Measurements from ENCODE around the gene GINS2. TPM values are rescaled to one million over a fixed set of nuclear protein-coding genes. Genes with fewer than 3 reads are reported as not detected.
A peak's percentile ranks its signal among the peaks of the same experiment; 100 is the strongest.

GINS2 gene
- total RNA-seq, 6 experiments from 2014 or later, result 11.8 to 24.6 (median 21.0) TPM

DNA sequence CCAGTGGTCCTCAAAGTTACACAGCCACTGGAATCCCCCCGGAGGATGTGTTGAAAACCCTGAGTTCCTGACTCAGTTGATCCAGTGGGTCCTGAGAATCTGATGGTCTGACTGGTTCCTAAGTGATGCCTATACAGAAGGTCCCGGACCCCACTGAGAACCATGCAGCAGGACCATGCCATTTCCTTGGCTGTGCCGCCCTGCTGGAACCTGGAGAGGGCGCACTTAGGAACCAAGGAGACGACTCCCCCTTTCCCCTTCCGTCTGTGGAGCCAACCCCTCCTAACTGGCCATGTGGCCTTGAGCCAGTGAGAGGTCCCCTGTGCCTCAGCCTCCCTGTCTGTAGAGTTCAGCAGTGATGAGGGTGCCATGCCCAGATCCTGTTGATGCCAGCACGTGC, 40.1 kb upstream of the GINS2 start:
- Mint-ChIP-seq H3K4me3 (no peak overlapping the region), H3K36me3 (ENCODE audit: low read depth) (peaks cover 24% of the 10 kb centered on the region), H3K27me3 (ENCODE audit: insufficient read depth) (no peaks in the 10 kb centered on the region), H3K9me3 (no peaks in the 10 kb centered on the region), H3K4me1 (ENCODE audit: low read depth) (peaks cover 7% of the 10 kb centered on the region), H3K27ac (no peak overlapping the region)
- TF ChIP-seq, protein P1, sequence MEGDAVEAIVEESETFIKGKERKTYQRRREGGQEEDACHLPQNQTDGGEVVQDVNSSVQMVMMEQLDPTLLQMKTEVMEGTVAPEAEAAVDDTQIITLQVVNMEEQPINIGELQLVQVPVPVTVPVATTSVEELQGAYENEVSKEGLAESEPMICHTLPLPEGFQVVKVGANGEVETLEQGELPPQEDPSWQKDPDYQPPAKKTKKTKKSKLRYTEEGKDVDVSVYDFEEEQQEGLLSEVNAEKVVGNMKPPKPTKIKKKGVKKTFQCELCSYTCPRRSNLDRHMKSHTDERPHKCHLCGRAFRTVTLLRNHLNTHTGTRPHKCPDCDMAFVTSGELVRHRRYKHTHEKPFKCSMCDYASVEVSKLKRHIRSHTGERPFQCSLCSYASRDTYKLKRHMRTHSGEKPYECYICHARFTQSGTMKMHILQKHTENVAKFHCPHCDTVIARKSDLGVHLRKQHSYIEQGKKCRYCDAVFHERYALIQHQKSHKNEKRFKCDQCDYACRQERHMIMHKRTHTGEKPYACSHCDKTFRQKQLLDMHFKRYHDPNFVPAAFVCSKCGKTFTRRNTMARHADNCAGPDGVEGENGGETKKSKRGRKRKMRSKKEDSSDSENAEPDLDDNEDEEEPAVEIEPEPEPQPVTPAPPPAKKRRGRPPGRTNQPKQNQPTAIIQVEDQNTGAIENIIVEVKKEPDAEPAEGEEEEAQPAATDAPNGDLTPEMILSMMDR (IDR thresholded peaks at IDR 0.05), result peak; percentile 50; the same call in 1 of the 2 replicates
- no peak for DNase-seq

DNA sequence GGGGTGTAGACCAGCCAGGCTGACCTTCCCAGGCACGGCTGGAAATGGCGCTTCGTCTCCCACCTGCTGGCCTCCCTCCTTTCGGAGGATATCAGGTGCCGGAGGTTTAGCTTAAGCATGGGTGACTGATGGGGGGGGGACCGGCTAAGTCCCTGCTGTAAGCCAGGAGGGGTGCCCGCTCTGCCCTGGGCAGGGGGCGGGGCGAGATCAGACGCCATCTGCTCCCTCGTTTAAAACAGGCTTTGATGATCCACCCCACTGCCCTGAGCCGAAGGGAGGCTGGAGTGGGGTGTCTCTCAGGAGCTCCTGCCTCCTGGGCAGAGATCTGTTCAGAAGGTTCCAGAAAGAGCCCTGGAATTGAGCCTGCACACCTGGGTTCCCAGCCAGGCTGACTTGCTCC, 36.2 kb upstream of the GINS2 start:
- Mint-ChIP-seq H3K4me3 (no peak overlapping the region), H3K9me3 (no peaks in the 10 kb centered on the region), H3K27ac (no peak overlapping the region), H3K4me1 (ENCODE audit: low read depth) (peaks cover 20% of the 10 kb centered on the region), H3K27me3 (ENCODE audit: insufficient read depth) (no peaks in the 10 kb centered on the region), H3K36me3 (ENCODE audit: low read depth) (peaks cover 19% of the 10 kb centered on the region)
- TF ChIP-seq, protein P1 (IDR thresholded peaks at IDR 0.05), result no peak
- DNase-seq, result no peak

DNA sequence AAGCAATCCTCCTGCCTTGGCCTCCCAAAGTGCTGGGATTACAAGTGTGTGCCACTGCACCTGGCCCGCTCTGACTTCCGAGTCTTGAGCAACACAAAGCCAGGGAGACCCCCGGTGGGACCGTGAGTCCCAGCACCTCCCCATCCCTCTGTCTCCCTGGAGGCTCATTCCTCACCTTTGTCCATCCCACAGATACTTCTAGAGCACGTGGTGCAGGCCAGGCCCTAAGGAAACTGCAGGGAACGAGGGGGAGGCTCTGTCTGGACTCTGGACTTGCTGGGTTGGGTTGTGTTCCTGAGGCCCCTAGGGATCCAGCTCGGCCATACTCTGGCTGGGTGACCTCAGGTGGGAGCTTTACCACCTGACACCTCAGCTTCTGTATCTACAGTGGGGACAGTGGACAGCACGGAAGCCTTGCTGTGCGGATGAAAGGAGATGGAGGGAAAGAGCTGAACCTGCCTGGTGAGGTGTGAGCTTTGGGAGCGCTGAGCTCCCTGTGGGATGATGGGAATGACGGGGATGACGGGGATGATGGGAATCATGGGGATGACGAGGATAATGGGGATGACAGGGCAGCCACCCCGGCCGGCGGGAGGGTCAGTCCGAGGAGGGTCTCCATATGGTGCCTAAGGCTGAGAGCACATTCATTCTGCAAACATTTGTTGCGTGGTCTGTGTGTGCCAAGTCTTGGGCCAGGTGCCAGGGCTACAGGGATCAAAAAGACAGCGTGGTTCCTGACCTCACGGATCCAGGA, 35.5 kb upstream of the GINS2 start:
- Mint-ChIP-seq H3K9me3 (no peaks in the 10 kb centered on the region), H3K27me3 (ENCODE audit: insufficient read depth) (no peaks in the 10 kb centered on the region), H3K4me3 (no peak overlapping the region), H3K27ac (no peak overlapping the region), H3K4me1 (ENCODE audit: low read depth) (peaks cover 16% of the 10 kb centered on the region), H3K36me3 (ENCODE audit: low read depth) (peaks cover 19% of the 10 kb centered on the region)
- no peak for DNase-seq
- TF ChIP-seq, protein P1 (IDR thresholded peaks at IDR 0.05), result no peak

DNA sequence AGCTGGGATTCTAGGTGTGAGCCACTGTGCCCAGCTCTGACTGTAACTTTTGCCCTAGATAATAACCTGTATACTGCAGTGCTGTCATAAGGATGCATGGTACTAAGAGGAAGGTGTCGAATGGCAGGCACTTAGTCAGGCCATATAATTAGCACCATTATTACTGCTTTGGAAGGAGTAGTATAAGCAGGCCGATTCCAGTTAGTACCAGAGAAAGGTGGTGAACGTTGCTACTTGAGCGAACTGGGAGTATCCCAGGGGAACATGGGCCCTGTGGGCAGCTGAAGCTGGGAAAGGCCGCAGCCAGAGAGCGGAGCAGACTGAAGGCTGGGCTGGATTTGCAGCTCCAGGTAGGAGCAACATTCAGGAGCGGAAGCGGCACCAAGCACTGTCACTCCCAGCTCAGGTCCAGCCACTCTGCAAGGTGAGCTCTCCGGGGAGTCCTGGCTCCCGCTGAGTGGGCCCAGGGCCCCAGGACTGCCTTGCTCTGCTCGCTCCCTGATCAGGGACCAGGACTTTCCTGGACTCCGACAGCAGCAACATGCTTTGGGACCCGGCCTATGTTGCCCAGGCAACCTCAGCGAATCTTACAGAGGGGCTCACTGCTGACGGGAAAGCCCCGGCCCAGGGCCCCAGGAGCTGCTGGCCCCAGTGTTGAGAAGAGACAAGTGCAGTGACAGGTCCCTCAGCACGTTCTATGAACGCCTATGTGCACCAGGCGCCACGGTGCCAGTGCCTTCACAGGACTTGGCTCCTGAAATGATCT, 33.6 kb upstream of the GINS2 start:
- Mint-ChIP-seq H3K36me3 (ENCODE audit: low read depth) (peaks cover 17% of the 10 kb centered on the region), H3K27me3 (ENCODE audit: insufficient read depth) (no peaks in the 10 kb centered on the region), H3K27ac (no peak overlapping the region), H3K4me1 (ENCODE audit: low read depth) (peaks cover 14% of the 10 kb centered on the region; the same call in 1 of the 2 replicates), H3K4me3 (no peak overlapping the region), H3K9me3 (no peaks in the 10 kb centered on the region)
- no peak for DNase-seq
- TF ChIP-seq, protein P1 (IDR thresholded peaks at IDR 0.05), result no peak

DNA sequence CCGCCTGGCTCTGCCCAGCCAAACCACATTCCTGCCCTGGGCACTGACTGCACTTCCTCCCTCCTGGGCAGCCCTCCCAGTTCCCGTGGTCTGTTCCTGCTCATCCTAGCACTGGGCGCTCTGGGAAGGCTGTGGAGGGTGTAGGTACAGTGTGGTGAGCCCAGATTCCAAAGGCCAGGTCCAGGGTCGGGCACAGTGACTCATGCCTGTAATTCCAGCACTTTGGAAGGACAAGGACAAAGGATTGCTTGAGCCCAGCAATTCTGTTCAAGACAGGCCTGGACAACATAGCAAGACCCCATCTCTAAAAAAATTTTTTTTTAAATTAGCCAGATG, 31.5 kb upstream of the GINS2 start:
- Mint-ChIP-seq H3K27me3 (ENCODE audit: insufficient read depth) (no peaks in the 10 kb centered on the region), H3K36me3 (ENCODE audit: low read depth) (peaks cover 5% of the 10 kb centered on the region; the same call in 1 of the 2 replicates), H3K27ac (no peak overlapping the region), H3K9me3 (no peaks in the 10 kb centered on the region), H3K4me3 (no peak overlapping the region), H3K4me1 (ENCODE audit: low read depth) (peaks cover 20% of the 10 kb centered on the region; the same call in 1 of the 2 replicates)
- DNase-seq, result peak; percentile 5
- TF ChIP-seq, protein P1 (IDR thresholded peaks at IDR 0.05), result no peak
